ENCODE data around the gene AURKA.

Gene AURKA

GRCh38 chr20:56389807-56390206 is 2.2 kb downstream of the AURKA start:
- no peak for DNase-seq

- no peak for DNase-seq
These were observed 3.1 kb downstream of the AURKA start for GRCh38 chr20:56388882-56389281.

- DNase-seq: no peak
These were observed 5.8 kb downstream of the AURKA start for GRCh38 chr20:56386219-56386618.

GRCh38 chr20:56385130-56385529 is 6.9 kb downstream of the AURKA start:
- DNase-seq: no peak

GRCh38 chr20:56383334-56383733 is 8.7 kb downstream of the AURKA start:
- no peak for DNase-seq

- DNase-seq: no peak
These were observed 9.3 kb downstream of the AURKA start for GRCh38 chr20:56382696-56383095.

GRCh38 chr20:56381501-56381900 is 10.5 kb downstream of the AURKA start:
- DNase-seq: no peak

- no peak for DNase-seq
These were observed 11.6 kb downstream of the AURKA start for GRCh38 chr20:56380375-56380774.

GRCh38 chr20:56378386-56378785 is 13.6 kb downstream of the AURKA start:
- no peak for DNase-seq

- no peak for DNase-seq
These were observed 15.7 kb downstream of the AURKA start for GRCh38 chr20:56376331-56376730.

GRCh38 chr20:56373942-56374341 is 18.1 kb downstream of the AURKA start:
- no peak for DNase-seq

- DNase-seq: no peak
These were observed 19.2 kb downstream of the AURKA start for GRCh38 chr20:56372850-56373249.

GRCh38 chr20:56371977-56372376 is 20.0 kb downstream of the AURKA start:
- no peak for DNase-seq

GRCh38 chr20:56369179-56369578 is 22.8 kb downstream of the AURKA start:
- DNase-seq: no peak

GRCh38 chr20:56368351-56369134 is 23.5 kb downstream of the AURKA start:
- DNase-seq: no peak

GRCh38 chr20:56363491-56363890 is 28.5 kb downstream of the AURKA start:
- DNase-seq: no peak

- DNase-seq: no peak
These were observed 29.1 kb downstream of the AURKA start for GRCh38 chr20:56362833-56363413.

- DNase-seq: no peak
These were observed 30.1 kb downstream of the AURKA start for GRCh38 chr20:56361900-56362299.

- DNase-seq: no peak
These were observed 31.2 kb downstream of the AURKA start for GRCh38 chr20:56360908-56361205.

- DNase-seq: no peak
These were observed 31.7 kb downstream of the AURKA start for GRCh38 chr20:56360133-56360907.

GRCh38 chr20:56359212-56360132 is 32.5 kb downstream of the AURKA start:
- DNase-seq: peak; percentile 43

- DNase-seq: peak; percentile 76
These were observed 33.3 kb downstream of the AURKA start, which contains the start of gene FAM210B for GRCh38 chr20:56358600-56359211. Gene FAM210B, plus strand, starts transcription at chr20:56358974. Its CDS starts 32 bp downstream, at chr20:56359006.

All from NCI-H510A (cell line).